ENCODE results near the gene KLHL30.

DNA sequence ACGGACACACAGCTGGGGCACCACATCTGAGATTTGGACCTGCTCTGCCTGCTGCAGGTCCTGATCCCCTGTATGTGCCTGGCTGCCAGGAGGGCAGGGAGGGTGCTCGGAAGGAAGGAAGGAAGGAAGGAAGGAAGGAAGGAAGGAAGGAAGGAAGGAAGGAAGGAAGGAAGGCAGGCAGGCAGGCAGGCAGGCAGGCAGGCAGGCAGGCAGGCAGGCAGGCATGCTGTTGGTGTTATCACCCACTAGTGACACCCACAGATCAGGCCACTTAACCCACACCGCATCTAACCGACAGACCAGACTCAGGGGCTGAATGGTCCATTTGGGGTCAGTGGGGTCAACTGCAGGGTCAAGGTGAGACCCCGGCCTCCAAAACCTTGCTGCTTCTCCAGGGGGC is 5.8 kb downstream of the KLHL30 start:
- TF ChIP-seq, protein P1, sequence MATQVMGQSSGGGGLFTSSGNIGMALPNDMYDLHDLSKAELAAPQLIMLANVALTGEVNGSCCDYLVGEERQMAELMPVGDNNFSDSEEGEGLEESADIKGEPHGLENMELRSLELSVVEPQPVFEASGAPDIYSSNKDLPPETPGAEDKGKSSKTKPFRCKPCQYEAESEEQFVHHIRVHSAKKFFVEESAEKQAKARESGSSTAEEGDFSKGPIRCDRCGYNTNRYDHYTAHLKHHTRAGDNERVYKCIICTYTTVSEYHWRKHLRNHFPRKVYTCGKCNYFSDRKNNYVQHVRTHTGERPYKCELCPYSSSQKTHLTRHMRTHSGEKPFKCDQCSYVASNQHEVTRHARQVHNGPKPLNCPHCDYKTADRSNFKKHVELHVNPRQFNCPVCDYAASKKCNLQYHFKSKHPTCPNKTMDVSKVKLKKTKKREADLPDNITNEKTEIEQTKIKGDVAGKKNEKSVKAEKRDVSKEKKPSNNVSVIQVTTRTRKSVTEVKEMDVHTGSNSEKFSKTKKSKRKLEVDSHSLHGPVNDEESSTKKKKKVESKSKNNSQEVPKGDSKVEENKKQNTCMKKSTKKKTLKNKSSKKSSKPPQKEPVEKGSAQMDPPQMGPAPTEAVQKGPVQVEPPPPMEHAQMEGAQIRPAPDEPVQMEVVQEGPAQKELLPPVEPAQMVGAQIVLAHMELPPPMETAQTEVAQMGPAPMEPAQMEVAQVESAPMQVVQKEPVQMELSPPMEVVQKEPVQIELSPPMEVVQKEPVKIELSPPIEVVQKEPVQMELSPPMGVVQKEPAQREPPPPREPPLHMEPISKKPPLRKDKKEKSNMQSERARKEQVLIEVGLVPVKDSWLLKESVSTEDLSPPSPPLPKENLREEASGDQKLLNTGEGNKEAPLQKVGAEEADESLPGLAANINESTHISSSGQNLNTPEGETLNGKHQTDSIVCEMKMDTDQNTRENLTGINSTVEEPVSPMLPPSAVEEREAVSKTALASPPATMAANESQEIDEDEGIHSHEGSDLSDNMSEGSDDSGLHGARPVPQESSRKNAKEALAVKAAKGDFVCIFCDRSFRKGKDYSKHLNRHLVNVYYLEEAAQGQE (IDR thresholded peaks at IDR 0.05; ENCODE audit: low read depth): no peak
- no peak for TF ChIP-seq TAF1 (IDR thresholded peaks at IDR 0.05; ENCODE audit: low read depth)
- no peak for TF ChIP-seq CREB1 (IDR thresholded peaks at IDR 0.05; ENCODE audit: low read depth)
- no peak for TF ChIP-seq MAX (IDR thresholded peaks at IDR 0.05)
- TF ChIP-seq RAD21 (IDR thresholded peaks at IDR 0.05; ENCODE audit: low read depth): no peak
- no peak for TF ChIP-seq TCF12 (IDR thresholded peaks at IDR 0.05; ENCODE audit: low read depth)
- TF ChIP-seq EP300 (IDR thresholded peaks at IDR 0.05; ENCODE audit: borderline replicate concordance): no peak

Data from Ishikawa (cell line).